HFFc6 (cell line): ENCODE results near the gene FRY. TPM values are rescaled to one million over a fixed set of nuclear protein-coding genes. Genes with fewer than 3 reads are reported as not detected.

Source experiments
- DNase-seq: peaks from one replicate; pipeline ENCODE4 v3.0.0-alpha.2; 2018
- H3K27ac Mint-ChIP-seq: 2 replicates; pipeline ENCODE4 v1.8.0; 2020; ENCODE audit warnings: mild to moderate bottlenecking, mixed read lengths
- H3K27me3 Mint-ChIP-seq: 2 replicates; pipeline ENCODE4 v1.8.0; 2021; ENCODE audit warnings: mild to moderate bottlenecking, moderate library complexity, mixed read lengths; ENCODE audit not compliant: insufficient read depth
- H3K36me3 Mint-ChIP-seq: 2 replicates; pipeline ENCODE4 v1.8.0; 2021; ENCODE audit warnings: low read depth, mixed read lengths
- H3K4me1 Mint-ChIP-seq: 2 replicates; pipeline ENCODE4 v1.8.0; 2020; ENCODE audit warnings: low read depth, mixed read lengths
- H3K4me3 Mint-ChIP-seq: 2 replicates; pipeline ENCODE4 v1.8.0; 2020; ENCODE audit warnings: mild to moderate bottlenecking, moderate library complexity, mixed read lengths
- H3K9me3 Mint-ChIP-seq: 2 replicates; pipeline ENCODE4 v1.8.0; 2020; ENCODE audit warnings: mild to moderate bottlenecking, mixed read lengths
- CTCF ChIP-seq: fragments of 200-600 bp; sonication (generic); IDR thresholded peaks from 2 replicates; pipeline ENCODE4 v1.5.0; 2021; ENCODE audit warnings: antibody characterized with exemption, mild to moderate bottlenecking
- total RNA-seq, 6 experiments: library from RNA; stranded (reverse); fragmentation: NEBNext Ultra II Directional; extraction: Animal tissue kit (Norgen Biotek cat#: 25700); gene quantifications; 2 replicates in 1 of 6; 3 replicates in 5 of 6; pipeline ENCODE4 v1.2.3, GENCODE V29; 2021

FRY gene
- total RNA-seq, 6 experiments from 2014 or later = 12.3 to 19.2 (median 13.8) TPM

- no peak overlapping the region for H3K4me3 Mint-ChIP-seq
- no peaks in the 10 kb centered on the region for H3K27me3 Mint-ChIP-seq
- peaks cover 59% of the 10 kb centered on the region for H3K4me1 Mint-ChIP-seq
- DNase-seq = no peak
- no peak for TF ChIP-seq CTCF
- H3K27ac Mint-ChIP-seq = no peak overlapping the region
- no peaks in the 10 kb centered on the region for H3K9me3 Mint-ChIP-seq
- no peaks in the 10 kb centered on the region for H3K36me3 Mint-ChIP-seq
These were observed 5.2 kb downstream of the FRY start for GRCh38 chr13:32036757-32037156.

GRCh38 chr13:32037471-32037870 is 5.9 kb downstream of the FRY start:
- Mint-ChIP-seq H3K4me1 (peaks cover 52% of the 10 kb centered on the region), H3K9me3 (no peaks in the 10 kb centered on the region), H3K27me3 (no peaks in the 10 kb centered on the region), H3K27ac (no peak overlapping the region), H3K4me3 (no peak overlapping the region), H3K36me3 (no peaks in the 10 kb centered on the region)
- TF ChIP-seq CTCF = no peak
- no peak for DNase-seq

- H3K4me3 Mint-ChIP-seq = no peak overlapping the region
- no peaks in the 10 kb centered on the region for H3K27me3 Mint-ChIP-seq
- no peak for TF ChIP-seq CTCF
- peaks cover 43% of the 10 kb centered on the region for H3K4me1 Mint-ChIP-seq
- DNase-seq = no peak
- no peaks in the 10 kb centered on the region for H3K36me3 Mint-ChIP-seq
- no peaks in the 10 kb centered on the region for H3K9me3 Mint-ChIP-seq
- no peak overlapping the region for H3K27ac Mint-ChIP-seq
These were observed 6.8 kb downstream of the FRY start for GRCh38 chr13:32038343-32038742.

- Mint-ChIP-seq H3K27ac (no peak overlapping the region), H3K4me1 (peaks cover 36% of the 10 kb centered on the region), H3K27me3 (no peaks in the 10 kb centered on the region), H3K4me3 (no peak overlapping the region), H3K36me3 (no peaks in the 10 kb centered on the region), H3K9me3 (no peaks in the 10 kb centered on the region)
- no peak for DNase-seq
- no peak for TF ChIP-seq CTCF
These were observed 7.5 kb downstream of the FRY start for GRCh38 chr13:32039056-32039455.

GRCh38 chr13:32039528-32039927 is 8.0 kb downstream of the FRY start:
- no peak for TF ChIP-seq CTCF
- H3K27ac Mint-ChIP-seq = no peak overlapping the region
- no peaks in the 10 kb centered on the region for H3K27me3 Mint-ChIP-seq
- no peaks in the 10 kb centered on the region for H3K36me3 Mint-ChIP-seq
- H3K9me3 Mint-ChIP-seq = no peaks in the 10 kb centered on the region
- peaks cover 31% of the 10 kb centered on the region for H3K4me1 Mint-ChIP-seq
- no peak for DNase-seq
- H3K4me3 Mint-ChIP-seq = no peak overlapping the region

- no peak overlapping the region for H3K27ac Mint-ChIP-seq
- H3K4me1 Mint-ChIP-seq = peaks cover 28% of the 10 kb centered on the region
- no peaks in the 10 kb centered on the region for H3K9me3 Mint-ChIP-seq
- no peak overlapping the region for H3K4me3 Mint-ChIP-seq
- no peaks in the 10 kb centered on the region for H3K27me3 Mint-ChIP-seq
- TF ChIP-seq CTCF = no peak
- no peaks in the 10 kb centered on the region; the same call in 1 of the 2 replicates for H3K36me3 Mint-ChIP-seq
- no peak for DNase-seq
These were observed 8.6 kb downstream of the FRY start for GRCh38 chr13:32040052-32040642.
